ENCODE results near the gene ADAM30. TPM values are rescaled to one million over a fixed set of nuclear protein-coding genes. Genes with fewer than 3 reads are reported as not detected.

The ADAM30 gene
- total and polyA plus RNA-seq, 12 donors = not detected

GRCh38 chr1:119920104-119920968 lies 24.0 kb upstream of the ADAM30 start:
- intact Hi-C loops (cut with DNase I) = no loop called here
- no peak for DNase-seq
- Histone ChIP-seq H3K27me3 (no peaks in the 10 kb centered on the region), H3K4me3 (no peak overlapping the region), H3K27ac (no peak overlapping the region), H3K36me3 (peaks cover 0 to 100% (median 60%) of the 10 kb centered on the region in 9 donors), H3K9me3 (no peaks in the 10 kb centered on the region), H3K4me1 (no peaks in the 10 kb centered on the region)
- TF ChIP-seq, protein P1, sequence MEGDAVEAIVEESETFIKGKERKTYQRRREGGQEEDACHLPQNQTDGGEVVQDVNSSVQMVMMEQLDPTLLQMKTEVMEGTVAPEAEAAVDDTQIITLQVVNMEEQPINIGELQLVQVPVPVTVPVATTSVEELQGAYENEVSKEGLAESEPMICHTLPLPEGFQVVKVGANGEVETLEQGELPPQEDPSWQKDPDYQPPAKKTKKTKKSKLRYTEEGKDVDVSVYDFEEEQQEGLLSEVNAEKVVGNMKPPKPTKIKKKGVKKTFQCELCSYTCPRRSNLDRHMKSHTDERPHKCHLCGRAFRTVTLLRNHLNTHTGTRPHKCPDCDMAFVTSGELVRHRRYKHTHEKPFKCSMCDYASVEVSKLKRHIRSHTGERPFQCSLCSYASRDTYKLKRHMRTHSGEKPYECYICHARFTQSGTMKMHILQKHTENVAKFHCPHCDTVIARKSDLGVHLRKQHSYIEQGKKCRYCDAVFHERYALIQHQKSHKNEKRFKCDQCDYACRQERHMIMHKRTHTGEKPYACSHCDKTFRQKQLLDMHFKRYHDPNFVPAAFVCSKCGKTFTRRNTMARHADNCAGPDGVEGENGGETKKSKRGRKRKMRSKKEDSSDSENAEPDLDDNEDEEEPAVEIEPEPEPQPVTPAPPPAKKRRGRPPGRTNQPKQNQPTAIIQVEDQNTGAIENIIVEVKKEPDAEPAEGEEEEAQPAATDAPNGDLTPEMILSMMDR (IDR thresholded peaks at IDR 0.05) = no peak
- WGBS, 2 donors = 84 to 85% methylated on average over 8 of the region's 8 CpGs
- no peak for ATAC-seq

DNA sequence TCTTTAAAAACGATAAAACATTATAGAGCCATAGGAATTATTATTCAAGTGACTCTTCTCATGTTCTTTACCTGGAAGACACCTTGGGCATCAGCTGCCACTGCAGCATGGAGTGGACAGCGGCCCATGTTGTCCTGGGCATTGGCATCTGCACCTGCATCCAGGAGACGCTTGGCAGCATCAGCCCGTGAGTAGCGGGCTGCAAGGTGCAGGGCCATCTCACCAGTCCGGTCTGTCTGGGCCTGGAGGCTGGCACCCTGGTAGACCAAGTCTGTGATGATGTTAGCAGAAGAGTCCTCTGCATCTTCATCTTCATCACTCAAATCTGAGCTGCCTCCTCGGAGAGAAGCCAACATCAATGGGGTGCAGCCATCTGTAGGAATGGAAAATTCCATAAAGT lies 22.9 kb upstream of the ADAM30 start:
- H3K9me3 ChIP-seq = no peaks in the 10 kb centered on the region
- H3K27me3 ChIP-seq = no peaks in the 10 kb centered on the region
- no peak overlapping the region for H3K27ac ChIP-seq
- no peaks in the 10 kb centered on the region for H3K4me1 ChIP-seq
- no peak for ATAC-seq
- intact Hi-C loops (cut with DNase I) = no loop called here
- peaks cover 0 to 100% (median 57%) of the 10 kb centered on the region in 9 donors for H3K36me3 ChIP-seq
- H3K4me3 ChIP-seq = no peak overlapping the region
- 89 to 94% methylated on average over 7 of the region's 7 CpGs for WGBS, 2 donors
- DNase-seq = no peak
- TF ChIP-seq, protein P1 (IDR thresholded peaks at IDR 0.05) = no peak

DNA sequence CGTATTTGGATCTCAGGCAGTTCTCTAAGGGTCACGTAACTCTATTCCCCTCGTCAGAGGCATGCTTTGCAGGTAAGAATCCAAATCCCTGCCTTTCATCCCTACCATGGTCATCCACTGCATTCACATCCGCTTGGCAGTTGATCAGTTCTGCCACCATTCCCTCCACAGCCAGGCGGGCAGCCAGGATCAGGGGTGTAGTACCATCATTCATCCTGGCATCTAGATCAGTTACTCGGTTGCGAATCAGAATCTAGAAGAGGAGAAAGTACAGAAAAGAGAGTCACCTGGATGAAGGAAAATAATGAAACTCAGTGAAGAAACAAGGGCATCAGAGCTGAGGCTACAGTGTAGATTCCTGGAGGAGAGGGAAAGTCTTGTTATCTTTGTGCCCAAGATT lies 22.0 kb upstream of the ADAM30 start:
- Histone ChIP-seq H3K27me3 (no peaks in the 10 kb centered on the region), H3K4me1 (no peaks in the 10 kb centered on the region), H3K4me3 (no peak overlapping the region), H3K27ac (no peak overlapping the region), H3K36me3 (peaks cover 0 to 100% (median 52%) of the 10 kb centered on the region in 9 donors), H3K9me3 (no peaks in the 10 kb centered on the region)
- WGBS, 2 donors = 95% methylated on average over 7 of the region's 7 CpGs
- intact Hi-C loops (cut with DNase I) = no loop called here
- DNase-seq (no peak), ATAC-seq (no peak)
- TF ChIP-seq, protein P1 (IDR thresholded peaks at IDR 0.05) = no peak

DNA sequence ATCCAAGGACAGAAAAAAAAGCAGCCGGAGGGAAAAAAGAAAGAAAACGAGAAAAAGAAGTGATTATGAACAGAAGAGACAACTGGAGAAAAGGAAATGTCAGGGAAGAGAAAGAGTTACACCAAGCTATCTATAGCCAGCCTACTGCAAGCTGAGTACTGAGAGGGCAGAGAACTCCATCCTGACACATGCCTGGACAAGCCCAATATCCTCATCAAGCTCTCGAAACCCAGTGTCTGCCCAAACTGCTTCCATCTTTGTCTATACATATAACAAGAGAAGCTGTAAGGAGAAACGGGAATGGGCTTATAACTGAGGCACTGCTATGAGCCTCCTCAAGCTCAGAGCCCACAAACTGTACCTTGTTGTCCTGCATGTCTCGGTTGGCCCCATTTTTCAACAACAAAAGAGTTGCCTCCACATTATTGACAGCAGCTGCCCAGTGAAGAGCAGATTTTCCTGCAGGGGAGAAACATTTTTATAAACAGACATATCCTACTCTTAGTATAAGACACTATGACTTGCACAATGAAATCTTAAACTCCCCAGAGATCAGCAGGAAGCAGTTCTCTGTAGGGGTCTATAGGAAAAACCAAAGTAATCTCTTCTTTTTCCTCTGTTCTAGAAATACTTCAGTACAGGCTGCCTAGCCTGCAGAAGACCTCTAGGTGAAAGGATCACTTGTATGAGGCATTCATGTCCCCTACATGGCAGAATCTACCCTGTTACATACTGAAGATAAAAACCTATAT lies 21.2 kb upstream of the ADAM30 start:
- DNase-seq (no peak), ATAC-seq (no peak)
- Histone ChIP-seq H3K36me3 (peaks cover 0 to 100% (median 48%) of the 10 kb centered on the region in 9 donors), H3K27ac (no peak overlapping the region), H3K9me3 (no peaks in the 10 kb centered on the region), H3K4me1 (no peaks in the 10 kb centered on the region), H3K4me3 (no peak overlapping the region), H3K27me3 (no peaks in the 10 kb centered on the region)
- intact Hi-C loops (cut with DNase I) = no loop called here
- WGBS, 2 donors = 79 to 87% methylated on average over 5 of the region's 5 CpGs
- TF ChIP-seq, protein P1 (IDR thresholded peaks at IDR 0.05) = no peak

All from heart right ventricle (tissue), 16 donors.